Gastroesophageal sphincter (tissue), 3 donors: ENCODE measurements around the gene SETBP1.

ENCODE experiments used
- EP300 ChIP-seq: sonication (generic); formaldehyde crosslinking; IDR thresholded peaks from one replicate; pipeline ENCODE4 v1.6.1; 2017; ENCODE audit warnings: antibody characterized with exemption, mild to moderate bottlenecking
- POLR2A ChIP-seq, 2 donors: fragments of 450-650 bp; IDR thresholded peaks; one replicate each; pipeline ENCODE4 v1.6.1; 2017; ENCODE audit warnings: antibody characterized with exemption in 2 of 2, mild to moderate bottlenecking in 2 of 2, moderate library complexity in 1 of 2
- POLR2AphosphoS5 ChIP-seq: sonication (generic); formaldehyde crosslinking; IDR thresholded peaks from one replicate; pipeline ENCODE4 v1.6.1; 2017; ENCODE audit warnings: antibody characterized with exemption
- TF ChIP-seq, protein P1 (sequence below), 4 experiments: fragments of 200-600 bp in 2 of 4; fragments of 450-650 bp in 2 of 4; sonication (generic) in 1 of 4; IDR thresholded peaks; one replicate each; pipeline ENCODE4 v1.5.1; 2017 to 2019; ENCODE audit warnings: antibody characterized with exemption in 4 of 4, mild to moderate bottlenecking in 2 of 4, moderate library complexity in 2 of 4

DNA sequence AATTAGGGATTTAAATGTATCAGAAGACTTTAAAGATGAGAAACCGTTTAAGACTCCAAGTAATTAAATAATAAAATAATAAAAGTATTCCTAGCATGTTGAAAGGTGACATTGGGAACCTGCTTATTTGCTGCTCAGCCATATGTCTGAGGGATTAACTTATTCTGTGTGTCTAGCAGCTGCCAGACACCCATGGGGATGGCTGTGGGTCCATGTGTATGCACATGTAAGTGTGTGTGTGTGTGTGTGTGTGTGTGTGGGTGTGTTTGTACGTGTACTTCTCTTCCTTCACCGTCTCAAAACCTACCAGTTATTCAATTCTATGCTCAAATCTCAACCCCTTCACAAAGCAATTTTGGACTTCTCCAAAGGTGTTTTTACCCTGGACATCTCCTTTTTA is 124.5 kb downstream of the SETBP1 start:
- TF ChIP-seq, protein P1, sequence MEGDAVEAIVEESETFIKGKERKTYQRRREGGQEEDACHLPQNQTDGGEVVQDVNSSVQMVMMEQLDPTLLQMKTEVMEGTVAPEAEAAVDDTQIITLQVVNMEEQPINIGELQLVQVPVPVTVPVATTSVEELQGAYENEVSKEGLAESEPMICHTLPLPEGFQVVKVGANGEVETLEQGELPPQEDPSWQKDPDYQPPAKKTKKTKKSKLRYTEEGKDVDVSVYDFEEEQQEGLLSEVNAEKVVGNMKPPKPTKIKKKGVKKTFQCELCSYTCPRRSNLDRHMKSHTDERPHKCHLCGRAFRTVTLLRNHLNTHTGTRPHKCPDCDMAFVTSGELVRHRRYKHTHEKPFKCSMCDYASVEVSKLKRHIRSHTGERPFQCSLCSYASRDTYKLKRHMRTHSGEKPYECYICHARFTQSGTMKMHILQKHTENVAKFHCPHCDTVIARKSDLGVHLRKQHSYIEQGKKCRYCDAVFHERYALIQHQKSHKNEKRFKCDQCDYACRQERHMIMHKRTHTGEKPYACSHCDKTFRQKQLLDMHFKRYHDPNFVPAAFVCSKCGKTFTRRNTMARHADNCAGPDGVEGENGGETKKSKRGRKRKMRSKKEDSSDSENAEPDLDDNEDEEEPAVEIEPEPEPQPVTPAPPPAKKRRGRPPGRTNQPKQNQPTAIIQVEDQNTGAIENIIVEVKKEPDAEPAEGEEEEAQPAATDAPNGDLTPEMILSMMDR (IDR thresholded peaks at IDR 0.05), result no peak
- TF ChIP-seq POLR2A (IDR thresholded peaks at IDR 0.05) (no peak), POLR2AphosphoS5 (no peak), EP300 (no peak)
